Urinary bladder (tissue), 4 donors: Measurements from ENCODE around the gene GAB2. TPM values are rescaled to one million over a fixed set of nuclear protein-coding genes. Genes with fewer than 3 reads are reported as not detected.
"Not testable (repeated sequence)": the region's sequence is repeated elsewhere in the genome, so short reads cannot be mapped to it uniquely, and the experiment has no call there.

Experiments
- DNase-seq: peaks from one replicate; pipeline ENCODE4 v3.0.0-alpha.2; 2015; ENCODE audit errors: extremely low spot score
- H3K27ac ChIP-seq: one replicate; pipeline ENCODE4 v1.5.1; 2013; ENCODE audit warnings: low read depth, mild to moderate bottlenecking, moderate library complexity
- H3K36me3 ChIP-seq: one replicate; pipeline ENCODE4 v1.6.1; 2013; ENCODE audit warnings: mild to moderate bottlenecking, moderate library complexity; ENCODE audit not compliant: insufficient read depth
- H3K4me1 ChIP-seq: one replicate; pipeline ENCODE4 v1.6.1; 2013; ENCODE audit warnings: mild to moderate bottlenecking, moderate library complexity; ENCODE audit not compliant: insufficient read depth
- H3K4me3 ChIP-seq: one replicate; pipeline ENCODE4 v1.5.1; 2013; ENCODE audit warnings: low read depth, low read length
- WGBS: extraction: QIAGEN DNeasy Blood & Tissue Kit; methylation state at CpG from one replicate; pipeline ENCODE4 v1.1.7; 2013; 5-methylcytosine and 5-hydroxymethylcytosine counted together
- polyA plus RNA-seq: library from polyadenylated mRNA; stranded (reverse); fragments of 200-250 nt; gene quantifications from one replicate; pipeline ENCODE4 v1.2.3, GENCODE V29; 2013
- total RNA-seq: library from RNA; depleted of rRNA; stranded (reverse); fragments of >200 nt; gene quantifications from one replicate; pipeline ENCODE4 v1.2.3, GENCODE V29; 2014
- donor health status: healthy with polysubstance abuse.
- donor health status: healthy.

The GAB2 gene
- total and polyA plus RNA-seq, 2 donors = 13.2 to 16.8 TPM

DNA sequence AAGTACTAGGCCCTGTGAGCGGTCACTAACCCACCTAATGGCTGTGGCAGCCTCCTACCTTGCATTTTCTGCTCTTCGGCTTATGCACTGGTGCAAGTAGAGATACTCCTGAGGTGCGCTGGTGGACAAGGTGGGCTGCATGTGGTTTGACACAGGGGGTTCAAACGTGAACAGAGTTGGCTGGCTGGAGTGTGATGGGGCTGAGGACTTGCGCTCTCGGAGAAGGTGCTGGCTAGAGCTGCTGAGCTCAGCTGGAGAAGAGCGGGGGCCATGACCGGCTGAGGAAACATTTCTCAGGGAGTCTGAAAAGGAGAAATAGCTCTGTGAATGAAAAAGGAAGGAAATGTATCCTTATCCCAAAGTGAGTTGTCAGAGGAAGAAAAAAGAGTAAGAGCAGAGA, 167.5 kb downstream of the GAB2 start:
- no peak for DNase-seq
- Histone ChIP-seq H3K4me1 (peaks cover 4% of the 10 kb centered on the region), H3K27ac (no peak overlapping the region), H3K4me3 (no peak overlapping the region), H3K36me3 (peaks cover 2% of the 10 kb centered on the region)
- 94% methylated on average over 8 of the region's 8 CpGs for WGBS

DNA sequence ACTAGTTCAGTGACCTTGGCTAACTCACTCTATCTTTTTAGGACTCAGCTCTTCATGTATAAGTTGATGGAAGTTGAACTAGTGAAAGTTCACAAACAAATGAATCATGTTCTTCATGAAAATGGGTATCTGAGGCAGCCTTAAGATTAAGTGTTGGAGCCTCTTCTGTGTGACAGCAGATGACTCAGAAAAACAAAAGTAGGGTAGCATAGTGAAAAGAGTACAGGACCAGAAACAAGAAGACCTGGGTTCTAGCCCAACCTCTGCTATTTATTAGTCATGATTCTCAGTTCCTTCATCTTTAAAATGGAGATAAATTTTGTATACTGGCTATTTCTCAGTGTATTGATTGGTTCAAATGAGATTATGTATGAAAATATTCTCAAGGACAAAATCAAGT, 168.7 kb downstream of the GAB2 start:
- Histone ChIP-seq H3K36me3 (peaks cover 2% of the 10 kb centered on the region), H3K4me1 (peaks cover 4% of the 10 kb centered on the region), H3K4me3 (no peak overlapping the region), H3K27ac (no peak overlapping the region)
- DNase-seq = no peak

- Histone ChIP-seq H3K4me3 (no peak overlapping the region), H3K4me1 (peaks cover 4% of the 10 kb centered on the region), H3K36me3 (peaks cover 2% of the 10 kb centered on the region), H3K27ac (no peak overlapping the region)
- WGBS = 97% methylated on average over 3 of the region's 3 CpGs
- no peak for DNase-seq
These were observed 169.4 kb downstream of the GAB2 start for GRCh38 chr11:78248191-78248590.

GRCh38 chr11:78244546-78245255, 172.9 kb downstream of the GAB2 start:
- no peak overlapping the region for H3K4me3 ChIP-seq
- DNase-seq = no peak
- H3K4me1 ChIP-seq = no peaks in the 10 kb centered on the region
- 58% methylated on average over 4 of the region's 4 CpGs for WGBS
- peaks cover 2% of the 10 kb centered on the region for H3K36me3 ChIP-seq
- H3K27ac ChIP-seq = no peak overlapping the region

DNA sequence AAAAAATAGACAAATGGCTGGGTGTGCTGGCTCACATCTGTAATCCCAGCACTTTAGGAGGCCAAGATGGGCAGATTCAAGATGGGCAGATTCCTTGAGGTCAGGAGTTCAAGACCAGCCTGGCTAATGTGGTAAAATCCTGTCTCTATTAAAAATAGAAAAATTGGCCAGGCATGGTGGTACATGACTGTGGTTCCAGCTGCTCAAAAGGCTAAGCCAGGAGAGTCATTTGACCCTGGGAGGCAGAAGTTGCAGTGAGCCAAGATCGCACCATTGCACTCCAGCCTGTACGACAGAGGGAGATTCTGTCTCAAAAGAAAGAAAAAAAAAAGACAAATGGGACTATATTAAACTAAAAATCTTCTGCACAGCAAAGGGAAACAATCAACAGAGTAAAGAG, 173.5 kb downstream of the GAB2 start:
- Histone ChIP-seq H3K27ac (no peak overlapping the region), H3K36me3 (peaks cover 2% of the 10 kb centered on the region), H3K4me3 (no peak overlapping the region), H3K4me1 (no peaks in the 10 kb centered on the region)
- DNase-seq = no peak
- WGBS = 82% methylated on average over 2 of the region's 2 CpGs

GRCh38 chr11:78241475-78241874, 176.1 kb downstream of the GAB2 start:
- Histone ChIP-seq H3K36me3 (no peaks in the 10 kb centered on the region), H3K4me3 (no peak overlapping the region), H3K27ac (no peak overlapping the region), H3K4me1 (no peaks in the 10 kb centered on the region)
- no peak for DNase-seq

- H3K4me3 ChIP-seq = no peak overlapping the region
- no peak overlapping the region for H3K27ac ChIP-seq
- 91% methylated on average over 1 of the region's 1 CpG for WGBS
- DNase-seq = no peak
- H3K4me1 ChIP-seq = no peaks in the 10 kb centered on the region
- no peaks in the 10 kb centered on the region for H3K36me3 ChIP-seq
These were observed 177.8 kb downstream of the GAB2 start for GRCh38 chr11:78239781-78240180.

- no peak overlapping the region for H3K4me3 ChIP-seq
- H3K4me1 ChIP-seq = no peaks in the 10 kb centered on the region
- no peak for DNase-seq
- H3K36me3 ChIP-seq = no peaks in the 10 kb centered on the region
- no peak overlapping the region for H3K27ac ChIP-seq
These were observed 180.2 kb downstream of the GAB2 start for GRCh38 chr11:78237293-78238046.

GRCh38 chr11:78234006-78234405, 183.6 kb downstream of the GAB2 start:
- 86% methylated on average over 5 of the region's 5 CpGs for WGBS
- H3K4me1 ChIP-seq = no peaks in the 10 kb centered on the region
- no peaks in the 10 kb centered on the region for H3K36me3 ChIP-seq
- H3K4me3 ChIP-seq = no peak overlapping the region
- no peak for DNase-seq
- H3K27ac ChIP-seq = no peak overlapping the region

DNA sequence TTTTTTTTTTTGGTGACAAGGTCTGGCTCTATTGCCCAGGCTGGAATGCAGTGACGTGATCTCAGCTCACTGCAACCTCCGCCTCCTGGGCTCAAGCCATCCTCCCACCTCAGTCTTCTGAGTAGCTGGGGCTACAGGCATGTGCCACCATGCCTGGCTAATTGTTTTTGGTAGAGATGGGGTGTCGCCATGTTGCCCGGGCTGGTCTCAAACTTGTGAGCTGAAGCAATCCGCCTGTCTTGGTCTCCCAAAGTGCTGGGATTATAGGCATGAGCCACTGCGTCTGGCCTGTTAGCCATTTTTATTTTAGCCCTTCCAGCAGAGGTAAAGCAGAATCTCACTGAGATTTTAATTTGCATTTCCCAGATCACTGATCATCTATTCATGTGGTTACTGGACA, 184.6 kb downstream of the GAB2 start:
- not testable (repeated sequence) for H3K27ac ChIP-seq, H3K4me1 ChIP-seq, H3K36me3 ChIP-seq, DNase-seq, H3K4me3 ChIP-seq
- WGBS = 96% methylated on average over 6 of the region's 6 CpGs

DNA sequence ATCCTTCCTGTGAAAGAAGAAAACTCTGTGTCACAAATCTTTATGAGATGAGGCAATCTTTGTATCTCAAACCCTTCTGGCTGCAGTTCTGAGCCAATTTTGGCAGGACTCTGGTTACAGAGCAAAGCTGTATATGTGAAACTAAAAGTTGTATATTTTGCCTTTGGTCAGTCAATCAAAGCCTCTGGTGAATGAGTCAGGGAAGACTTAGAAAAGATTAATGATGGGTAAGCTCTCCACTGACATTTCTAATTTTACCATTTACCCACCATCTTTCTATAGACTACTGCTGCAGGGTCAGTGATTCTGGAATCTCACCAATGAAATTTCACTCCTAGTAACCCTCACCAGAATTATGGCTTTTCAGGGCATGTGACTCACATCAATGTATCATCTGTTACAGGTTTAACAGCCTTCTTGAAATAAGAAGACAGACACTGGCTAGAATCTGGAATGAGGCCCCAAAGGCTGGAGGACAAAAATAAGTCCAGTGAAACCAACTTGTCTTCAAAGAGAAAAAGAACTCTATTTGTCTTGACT, 185.6 kb downstream of the GAB2 start:
- Histone ChIP-seq H3K4me1 (no peaks in the 10 kb centered on the region), H3K36me3 (no peaks in the 10 kb centered on the region), H3K27ac (no peak overlapping the region), H3K4me3 (no peak overlapping the region)
- no peak for DNase-seq

- 87% methylated on average over 7 of the region's 7 CpGs for WGBS
- H3K27ac ChIP-seq = no peak overlapping the region
- no peak for DNase-seq
- H3K4me3 ChIP-seq = no peak overlapping the region
- H3K36me3 ChIP-seq = no peaks in the 10 kb centered on the region
- no peaks in the 10 kb centered on the region for H3K4me1 ChIP-seq
These were observed 187.3 kb downstream of the GAB2 start for GRCh38 chr11:78230161-78230877.

GRCh38 chr11:78229106-78229505, 188.5 kb downstream of the GAB2 start:
- Histone ChIP-seq H3K4me1 (no peaks in the 10 kb centered on the region), H3K4me3 (no peak overlapping the region), H3K36me3 (no peaks in the 10 kb centered on the region), H3K27ac (no peak overlapping the region)
- WGBS = 70% methylated on average over 2 of the region's 2 CpGs
- no peak for DNase-seq

DNA sequence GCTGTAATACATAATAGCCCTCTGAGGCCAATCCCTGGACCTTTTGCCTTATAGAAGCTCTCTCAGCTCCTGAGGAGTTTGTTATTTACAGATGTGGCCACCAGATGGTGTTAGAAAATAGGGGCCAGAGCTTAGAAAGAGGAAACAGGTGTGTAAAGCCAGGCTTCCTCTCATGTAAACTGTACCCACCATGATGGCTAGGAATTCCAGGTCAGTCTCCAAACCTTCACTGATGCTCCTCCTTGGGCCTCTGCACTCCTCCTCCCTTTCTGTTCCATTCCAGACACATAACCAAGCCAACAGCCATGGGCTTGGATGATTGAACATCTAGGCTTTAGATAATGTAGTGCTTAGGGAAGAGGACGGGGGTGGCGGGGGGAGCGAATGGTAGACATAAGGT, 189.2 kb downstream of the GAB2 start:
- no peaks in the 10 kb centered on the region for H3K4me1 ChIP-seq
- peak; percentile 26 for DNase-seq
- WGBS = 97% methylated on average over 3 of the region's 3 CpGs
- no peak overlapping the region for H3K27ac ChIP-seq
- H3K36me3 ChIP-seq = no peaks in the 10 kb centered on the region
- H3K4me3 ChIP-seq = no peak overlapping the region
